Inferior parietal cortex (tissue), 1 donor: ENCODE data around the gene RPF1.
A peak's percentile ranks its signal among the peaks of the same experiment; 100 is the strongest.
"Not testable (repeated sequence)": the region's sequence is repeated elsewhere in the genome, so short reads cannot be mapped to it uniquely, and the experiment has no call there.

Experiments
- DNase-seq: peaks from one replicate; pipeline ENCODE4 v3.0.0-alpha.2; 2016; ENCODE audit errors: extremely low spot score

The RPF1 gene

GRCh38 chr1:84492726-84493125 is 13.7 kb downstream of the RPF1 start:
- DNase-seq = no peak

- no peak for DNase-seq
Observed at GRCh38 chr1:84493747-84494146, 14.7 kb downstream of the RPF1 start.

GRCh38 chr1:84496498-84496897 is 17.4 kb downstream of the RPF1 start:
- DNase-seq = no peak

GRCh38 chr1:84497631-84498275 is 18.7 kb downstream of the RPF1 start:
- no peak for DNase-seq

- no peak for DNase-seq
Observed at GRCh38 chr1:84502927-84503326, 23.9 kb downstream of the RPF1 start.

GRCh38 chr1:84504580-84505492 is 25.8 kb downstream of the RPF1 start:
- DNase-seq = no peak

GRCh38 chr1:84505493-84506001 is 26.5 kb downstream of the RPF1 start:
- DNase-seq = peak; percentile 45

- DNase-seq = peak; percentile 93
Observed at GRCh38 chr1:84506002-84506728, 27.1 kb downstream of the RPF1 start, which contains the start of the genes GNG5 and SPATA1. Gene GNG5, minus strand, starts transcription at chr1:84506581. Its CDS starts 490 bp downstream, at chr1:84506091. Gene SPATA1, plus strand, starts transcription at chr1:84506386. Its CDS starts 9,974 bp downstream, at chr1:84516360.

GRCh38 chr1:84506729-84507453 is 27.8 kb downstream of the RPF1 start:
- no peak for DNase-seq

GRCh38 chr1:84507887-84508286 is 28.8 kb downstream of the RPF1 start:
- DNase-seq = not testable (repeated sequence)

GRCh38 chr1:84508510-84508909 is 29.4 kb downstream of the RPF1 start:
- DNase-seq = no peak

GRCh38 chr1:84509029-84509428 is 30.0 kb downstream of the RPF1 start:
- no peak for DNase-seq

- DNase-seq = no peak
Observed at GRCh38 chr1:84510165-84510564, 31.1 kb downstream of the RPF1 start.

- DNase-seq = no peak
Observed at GRCh38 chr1:84510668-84511067, 31.6 kb downstream of the RPF1 start.

GRCh38 chr1:84524590-84524989 is 45.5 kb downstream of the RPF1 start:
- no peak for DNase-seq

- no peak for DNase-seq
Observed at GRCh38 chr1:84525779-84526178, 46.7 kb downstream of the RPF1 start.

GRCh38 chr1:84538599-84538998 is 59.5 kb downstream of the RPF1 start:
- DNase-seq = no peak

GRCh38 chr1:84539972-84540371 is 60.9 kb downstream of the RPF1 start:
- no peak for DNase-seq

- no peak for DNase-seq
Observed at GRCh38 chr1:84540759-84541158, 61.7 kb downstream of the RPF1 start.

GRCh38 chr1:84541679-84542078 is 62.6 kb downstream of the RPF1 start:
- DNase-seq = no peak
